GM23338 (cell line): ENCODE results near the gene NFE2L3. TPM values are rescaled to one million over a fixed set of nuclear protein-coding genes. Genes with fewer than 3 reads are reported as not detected.

ENCODE experiments used
- ATAC-seq: fragments of 200-7000 bp; cut with Tn5 transposase; 3 replicates; pipeline ENCODE4 v1.9.1; 2020
- DNase-seq: peaks from one replicate; pipeline ENCODE4 v3.0.0-alpha.2; 2015; ENCODE audit warnings: low spot score
- H2AFZ ChIP-seq: fragments of 200-600 bp; sonication (generic); 2 replicates; pipeline ENCODE4 v1.8.0; 2016; ENCODE audit warnings: antibody characterized with exemption, mild to moderate bottlenecking, moderate library complexity
- H3F3A ChIP-seq: fragments of 200-600 bp; sonication (generic); replicated peaks from 2 replicates; pipeline ENCODE4 v1.8.0; 2017; ENCODE audit warnings: antibody characterized with exemption, mixed run types, low read depth
- H3K27ac ChIP-seq: fragments of 200-600 bp; sonication (generic); 2 replicates; pipeline ENCODE4 v1.6.1; 2016; ENCODE audit warnings: low read depth
- H3K27me3 ChIP-seq: fragments of 200-600 bp; sonication (generic); 2 replicates; pipeline ENCODE4 v1.8.0; 2016; ENCODE audit warnings: mild to moderate bottlenecking, mixed run types, moderate library complexity; ENCODE audit not compliant: insufficient read depth
- H3K36me3 ChIP-seq: fragments of 200-600 bp; sonication (generic); 2 replicates; pipeline ENCODE4 v1.8.0; 2016; ENCODE audit warnings: mild to moderate bottlenecking; ENCODE audit not compliant: insufficient read depth
- H3K4me1 ChIP-seq: fragments of 200-600 bp; sonication (generic); 2 replicates; pipeline ENCODE4 v1.8.0; 2016; ENCODE audit warnings: mild to moderate bottlenecking, moderate library complexity; ENCODE audit not compliant: insufficient read depth
- H3K4me2 ChIP-seq: fragments of 200-600 bp; sonication (generic); 2 replicates; pipeline ENCODE4 v1.7.1; 2017; ENCODE audit warnings: mixed run types
- H3K4me3 ChIP-seq: fragments of 200-600 bp; sonication (generic); 2 replicates; pipeline ENCODE4 v1.6.1; 2016; ENCODE audit warnings: mixed run types
- H3K79me2 ChIP-seq: fragments of 200-600 bp; sonication (generic); replicated peaks from 2 replicates; pipeline ENCODE4 v1.8.0; 2017; ENCODE audit warnings: mild to moderate bottlenecking; ENCODE audit not compliant: insufficient read depth
- H3K9me2 ChIP-seq: fragments of 200-600 bp; sonication (generic); 2 replicates; pipeline ENCODE4 v1.8.0; 2017; ENCODE audit not compliant: insufficient read depth
- H4K20me1 ChIP-seq: fragments of 200-600 bp; sonication (generic); replicated peaks from 2 replicates; pipeline ENCODE4 v1.8.0; 2017; ENCODE audit warnings: mild to moderate bottlenecking; ENCODE audit not compliant: insufficient read depth
- H3K27ac Mint-ChIP-seq: 2 replicates; pipeline ENCODE4 v1.8.0; 2020; ENCODE audit warnings: inconsistent platforms, mild to moderate bottlenecking, moderate library complexity, mixed read lengths
- H3K27me3 Mint-ChIP-seq: 3 replicates; pipeline ENCODE4 v1.8.0; 2022; ENCODE audit warnings: low read depth, mild to moderate bottlenecking, moderate library complexity, mixed read lengths, inconsistent platforms; ENCODE audit not compliant: insufficient read depth, poor library complexity
- H3K36me3 Mint-ChIP-seq: 3 replicates; pipeline ENCODE4 v1.8.0; 2021; ENCODE audit warnings: low read depth, mild to moderate bottlenecking, inconsistent platforms, moderate library complexity, mixed read lengths
- H3K4me1 Mint-ChIP-seq: 3 replicates; pipeline ENCODE4 v1.8.0; 2020; ENCODE audit warnings: mild to moderate bottlenecking, inconsistent platforms, mixed read lengths
- H3K4me3 Mint-ChIP-seq: 3 replicates; pipeline ENCODE4 v1.8.0; 2021; ENCODE audit warnings: moderate library complexity, mild to moderate bottlenecking, inconsistent platforms, mixed read lengths
- H3K9me3 Mint-ChIP-seq: 3 replicates; pipeline ENCODE4 v1.8.0; 2020; ENCODE audit warnings: moderate library complexity, mild to moderate bottlenecking, inconsistent platforms, mixed read lengths
- EZH2 ChIP-seq: fragments of 200-600 bp; sonication (generic); IDR thresholded peaks from one replicate; pipeline ENCODE4 v1.8.0; 2017; ENCODE audit warnings: antibody characterized with exemption, mild to moderate bottlenecking, low read depth; ENCODE audit not compliant: unreplicated experiment
- NANOG ChIP-seq: IDR thresholded peaks from 2 replicates; pipeline ENCODE4 v1.6.1; 2016; ENCODE audit warnings: antibody characterized with exemption, borderline replicate concordance
- POLR2AphosphoS5 ChIP-seq: IDR thresholded peaks from 2 replicates; pipeline ENCODE4 v1.6.1; 2016; ENCODE audit warnings: antibody characterized with exemption, low read depth
- STAT1 ChIP-seq: IDR thresholded peaks from one replicate; pipeline ENCODE4 v1.6.1; 2016; ENCODE audit warnings: antibody characterized with exemption; ENCODE audit not compliant: unreplicated experiment
- ZNF331 ChIP-seq: fragments of 250-450 bp; sonication (Bioruptor Pico); IDR thresholded peaks from 2 replicates; pipeline ENCODE4 v1.5.0; 2020; ENCODE audit warnings: low read depth, mild to moderate bottlenecking, moderate library complexity
- polyA plus RNA-seq: library from polyadenylated mRNA; unstranded; fragments of >200 nt; fragmentation: Nextera tagmentation; extraction: Ambion mirVana; gene quantifications from 2 replicates; pipeline ENCODE4 v1.2.1, GENCODE V29; 2016
- total RNA-seq: library from RNA; depleted of rRNA; stranded (reverse); fragments of >200 nt; shearing (Covaris generic); gene quantifications from 2 replicates; pipeline ENCODE4 v1.2.3, GENCODE V29; 2014
- TF ChIP-seq, protein P1 (sequence below), 2 experiments: fragments of 200-600 bp in 1 of 2; sonication (generic) in 1 of 2; conservative IDR thresholded peaks; 2 replicates each; pipeline versions ENCODE4 v1.5.1 to v1.6.1; 2016 to 2017; ENCODE audit warnings: antibody characterized with exemption in 2 of 2, low read depth in 2 of 2, mild to moderate bottlenecking in 2 of 2, moderate library complexity in 1 of 2
- TF ChIP-seq, protein P2 (sequence below): IDR thresholded peaks from 2 replicates; pipeline ENCODE4 v1.6.1; 2016; ENCODE audit warnings: antibody characterized with exemption
- TF ChIP-seq, protein P3 (sequence below): IDR thresholded peaks from one replicate; pipeline ENCODE4 v1.6.1; 2018; ENCODE audit warnings: antibody characterized with exemption; ENCODE audit not compliant: unreplicated experiment

The NFE2L3 gene
- total and polyA plus RNA-seq, 2 experiments from 2014 or later: 62.0 to 142 TPM

DNA sequence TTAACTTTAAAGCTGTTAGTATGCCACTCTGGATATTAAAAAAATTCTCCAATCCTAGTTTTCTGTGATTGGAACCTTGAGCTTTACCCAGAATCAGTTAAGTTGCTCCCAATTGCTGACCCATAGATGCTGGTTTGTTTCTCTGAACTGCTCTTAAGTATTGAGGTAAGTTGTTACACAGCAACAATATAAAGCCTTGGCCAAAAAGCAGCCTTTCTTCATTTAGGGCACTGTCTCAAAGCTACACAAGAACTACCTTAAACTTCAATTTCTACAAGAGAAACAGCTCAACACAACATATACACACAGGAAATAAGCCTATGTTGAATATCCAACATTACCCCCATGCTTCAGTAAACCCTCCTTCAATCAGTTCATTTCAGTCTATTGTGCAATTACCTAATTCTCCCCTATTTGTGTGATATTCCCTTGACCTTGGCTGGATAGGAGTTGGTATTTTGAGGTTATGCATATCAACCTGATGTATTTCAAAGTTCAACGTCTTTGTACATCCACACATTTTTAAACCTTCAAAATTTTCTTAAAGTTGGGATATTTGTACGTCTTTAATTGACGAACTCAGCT lies 37.1 kb downstream of the NFE2L3 start:
- DNase-seq (no peak), ATAC-seq (no peak)
- peaks cover 28% of the 10 kb centered on the region for H3K79me2 ChIP-seq
- Mint-ChIP-seq H3K27me3 (peaks cover 68% of the 10 kb centered on the region), H3K36me3 (peaks cover 88% of the 10 kb centered on the region), H3K27ac (peak overlapping the region; percentile 8), H3K4me3 (no peak overlapping the region; the same call in 2 of the 3 replicates), H3K4me1 (peaks cover 71% of the 10 kb centered on the region), H3K9me3 (peaks cover 3% of the 10 kb centered on the region; the same call in 2 of the 3 replicates)
- H3K4me2 ChIP-seq: no peak overlapping the region
- H3K36me3 ChIP-seq: peaks cover 51% of the 10 kb centered on the region
- H3K4me3 ChIP-seq: no peak overlapping the region
- no peaks in the 10 kb centered on the region for H3K9me2 ChIP-seq
- TF ChIP-seq, protein P1, sequence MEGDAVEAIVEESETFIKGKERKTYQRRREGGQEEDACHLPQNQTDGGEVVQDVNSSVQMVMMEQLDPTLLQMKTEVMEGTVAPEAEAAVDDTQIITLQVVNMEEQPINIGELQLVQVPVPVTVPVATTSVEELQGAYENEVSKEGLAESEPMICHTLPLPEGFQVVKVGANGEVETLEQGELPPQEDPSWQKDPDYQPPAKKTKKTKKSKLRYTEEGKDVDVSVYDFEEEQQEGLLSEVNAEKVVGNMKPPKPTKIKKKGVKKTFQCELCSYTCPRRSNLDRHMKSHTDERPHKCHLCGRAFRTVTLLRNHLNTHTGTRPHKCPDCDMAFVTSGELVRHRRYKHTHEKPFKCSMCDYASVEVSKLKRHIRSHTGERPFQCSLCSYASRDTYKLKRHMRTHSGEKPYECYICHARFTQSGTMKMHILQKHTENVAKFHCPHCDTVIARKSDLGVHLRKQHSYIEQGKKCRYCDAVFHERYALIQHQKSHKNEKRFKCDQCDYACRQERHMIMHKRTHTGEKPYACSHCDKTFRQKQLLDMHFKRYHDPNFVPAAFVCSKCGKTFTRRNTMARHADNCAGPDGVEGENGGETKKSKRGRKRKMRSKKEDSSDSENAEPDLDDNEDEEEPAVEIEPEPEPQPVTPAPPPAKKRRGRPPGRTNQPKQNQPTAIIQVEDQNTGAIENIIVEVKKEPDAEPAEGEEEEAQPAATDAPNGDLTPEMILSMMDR (conservative IDR thresholded peaks at IDR 0.05; ENCODE audit: low read depth in 2 of 2): no peak
- TF ChIP-seq ZNF331 (CRISPR knock-in tag): no peak
- no peak for TF ChIP-seq POLR2AphosphoS5
- TF ChIP-seq, protein P2, sequence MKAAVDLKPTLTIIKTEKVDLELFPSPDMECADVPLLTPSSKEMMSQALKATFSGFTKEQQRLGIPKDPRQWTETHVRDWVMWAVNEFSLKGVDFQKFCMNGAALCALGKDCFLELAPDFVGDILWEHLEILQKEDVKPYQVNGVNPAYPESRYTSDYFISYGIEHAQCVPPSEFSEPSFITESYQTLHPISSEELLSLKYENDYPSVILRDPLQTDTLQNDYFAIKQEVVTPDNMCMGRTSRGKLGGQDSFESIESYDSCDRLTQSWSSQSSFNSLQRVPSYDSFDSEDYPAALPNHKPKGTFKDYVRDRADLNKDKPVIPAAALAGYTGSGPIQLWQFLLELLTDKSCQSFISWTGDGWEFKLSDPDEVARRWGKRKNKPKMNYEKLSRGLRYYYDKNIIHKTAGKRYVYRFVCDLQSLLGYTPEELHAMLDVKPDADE: no peak
- no peak for TF ChIP-seq NANOG
- no peak for TF ChIP-seq STAT1
- TF ChIP-seq EZH2: no peak
- TF ChIP-seq, protein P3, sequence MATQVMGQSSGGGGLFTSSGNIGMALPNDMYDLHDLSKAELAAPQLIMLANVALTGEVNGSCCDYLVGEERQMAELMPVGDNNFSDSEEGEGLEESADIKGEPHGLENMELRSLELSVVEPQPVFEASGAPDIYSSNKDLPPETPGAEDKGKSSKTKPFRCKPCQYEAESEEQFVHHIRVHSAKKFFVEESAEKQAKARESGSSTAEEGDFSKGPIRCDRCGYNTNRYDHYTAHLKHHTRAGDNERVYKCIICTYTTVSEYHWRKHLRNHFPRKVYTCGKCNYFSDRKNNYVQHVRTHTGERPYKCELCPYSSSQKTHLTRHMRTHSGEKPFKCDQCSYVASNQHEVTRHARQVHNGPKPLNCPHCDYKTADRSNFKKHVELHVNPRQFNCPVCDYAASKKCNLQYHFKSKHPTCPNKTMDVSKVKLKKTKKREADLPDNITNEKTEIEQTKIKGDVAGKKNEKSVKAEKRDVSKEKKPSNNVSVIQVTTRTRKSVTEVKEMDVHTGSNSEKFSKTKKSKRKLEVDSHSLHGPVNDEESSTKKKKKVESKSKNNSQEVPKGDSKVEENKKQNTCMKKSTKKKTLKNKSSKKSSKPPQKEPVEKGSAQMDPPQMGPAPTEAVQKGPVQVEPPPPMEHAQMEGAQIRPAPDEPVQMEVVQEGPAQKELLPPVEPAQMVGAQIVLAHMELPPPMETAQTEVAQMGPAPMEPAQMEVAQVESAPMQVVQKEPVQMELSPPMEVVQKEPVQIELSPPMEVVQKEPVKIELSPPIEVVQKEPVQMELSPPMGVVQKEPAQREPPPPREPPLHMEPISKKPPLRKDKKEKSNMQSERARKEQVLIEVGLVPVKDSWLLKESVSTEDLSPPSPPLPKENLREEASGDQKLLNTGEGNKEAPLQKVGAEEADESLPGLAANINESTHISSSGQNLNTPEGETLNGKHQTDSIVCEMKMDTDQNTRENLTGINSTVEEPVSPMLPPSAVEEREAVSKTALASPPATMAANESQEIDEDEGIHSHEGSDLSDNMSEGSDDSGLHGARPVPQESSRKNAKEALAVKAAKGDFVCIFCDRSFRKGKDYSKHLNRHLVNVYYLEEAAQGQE: no peak
- H3K4me1 ChIP-seq: peaks cover 5% of the 10 kb centered on the region; the same call in 1 of the 2 replicates
- H3K27me3 ChIP-seq: no peaks in the 10 kb centered on the region
- peak overlapping the region; percentile 89 for H3K27ac ChIP-seq
- peaks cover 82% of the 10 kb centered on the region for H3F3A ChIP-seq
- H4K20me1 ChIP-seq: peaks cover 32% of the 10 kb centered on the region
- no peak overlapping the region for H2AFZ ChIP-seq

DNA sequence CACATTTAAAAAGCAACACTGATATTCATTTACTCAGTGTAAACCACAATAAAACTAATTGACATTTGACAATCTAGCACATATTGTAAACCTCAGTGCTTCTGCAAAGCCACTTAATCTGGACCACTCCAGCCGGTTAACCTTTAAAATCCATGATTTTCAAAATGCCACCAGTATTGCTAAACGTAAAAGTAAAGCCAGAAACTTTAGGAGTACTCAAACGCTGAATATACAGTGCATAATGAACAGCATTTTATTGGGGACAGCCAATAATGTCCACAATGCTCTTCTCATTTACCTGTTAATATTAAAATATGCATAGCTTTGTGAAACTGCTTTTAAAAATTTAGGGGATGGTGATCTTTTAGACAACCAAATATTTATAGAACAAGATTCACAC lies 37.7 kb downstream of the NFE2L3 start:
- peaks cover 69% of the 10 kb centered on the region for H3K27me3 Mint-ChIP-seq
- Histone ChIP-seq H3K27me3 (no peaks in the 10 kb centered on the region), H3K4me1 (peaks cover 5% of the 10 kb centered on the region; the same call in 1 of the 2 replicates), H3K9me2 (no peaks in the 10 kb centered on the region), H3K27ac (peak overlapping the region; percentile 89), H3F3A (peaks cover 76% of the 10 kb centered on the region), H4K20me1 (peaks cover 38% of the 10 kb centered on the region), H3K79me2 (peaks cover 34% of the 10 kb centered on the region), H3K4me2 (no peak overlapping the region), H2AFZ (no peak overlapping the region), H3K36me3 (peaks cover 57% of the 10 kb centered on the region), H3K4me3 (no peak overlapping the region)
- TF ChIP-seq POLR2AphosphoS5: 0 out of 2 replicates have a peak, but pooled peaks have one; percentile 19
- TF ChIP-seq STAT1: no peak
- H3K4me3 Mint-ChIP-seq: no peak overlapping the region; the same call in 2 of the 3 replicates
- peaks cover 71% of the 10 kb centered on the region for H3K4me1 Mint-ChIP-seq
- peak overlapping the region; percentile 8; the same call in 1 of the 2 replicates for H3K27ac Mint-ChIP-seq
- DNase-seq: no peak
- no peaks in the 10 kb centered on the region; the same call in 2 of the 3 replicates for H3K9me3 Mint-ChIP-seq
- H3K36me3 Mint-ChIP-seq: peaks cover 88% of the 10 kb centered on the region
- no peak for ATAC-seq
